ENCODE measurements around the gene GNB1.

Gene GNB1

DNA sequence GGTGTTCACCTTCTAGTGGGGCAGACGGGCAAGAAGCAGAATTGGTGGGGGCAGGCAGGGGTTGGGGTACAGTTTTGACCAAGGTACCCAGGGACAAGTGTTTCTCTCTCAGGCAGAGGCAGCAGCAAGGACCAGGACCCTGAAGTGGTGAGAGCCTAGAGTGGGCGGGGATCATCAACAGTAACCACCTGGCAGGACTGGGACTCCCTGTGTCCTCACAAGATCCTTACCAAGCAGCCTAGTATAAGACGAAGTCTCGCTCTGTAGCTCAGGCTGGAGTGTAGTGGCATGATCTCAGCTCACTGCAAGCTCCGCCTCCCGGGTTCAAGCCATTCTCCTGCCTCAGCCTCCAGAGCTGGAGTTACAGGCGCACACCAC lies 109.4 kb downstream of the GNB1 start:
- no peak for DNase-seq (ENCODE audit: low spot score)

GRCh38 chr1:1780598-1781525 lies 110.0 kb downstream of the GNB1 start:
- DNase-seq (ENCODE audit: low spot score), result no peak

GRCh38 chr1:1779691-1780597 lies 110.9 kb downstream of the GNB1 start:
- no peak for DNase-seq (ENCODE audit: low spot score)

- no peak for DNase-seq (ENCODE audit: low spot score)
Observed at GRCh38 chr1:1779320-1779675, 111.6 kb downstream of the GNB1 start.

- DNase-seq (ENCODE audit: low spot score), result no peak
Observed at GRCh38 chr1:1778663-1779319, 112.1 kb downstream of the GNB1 start.

DNA sequence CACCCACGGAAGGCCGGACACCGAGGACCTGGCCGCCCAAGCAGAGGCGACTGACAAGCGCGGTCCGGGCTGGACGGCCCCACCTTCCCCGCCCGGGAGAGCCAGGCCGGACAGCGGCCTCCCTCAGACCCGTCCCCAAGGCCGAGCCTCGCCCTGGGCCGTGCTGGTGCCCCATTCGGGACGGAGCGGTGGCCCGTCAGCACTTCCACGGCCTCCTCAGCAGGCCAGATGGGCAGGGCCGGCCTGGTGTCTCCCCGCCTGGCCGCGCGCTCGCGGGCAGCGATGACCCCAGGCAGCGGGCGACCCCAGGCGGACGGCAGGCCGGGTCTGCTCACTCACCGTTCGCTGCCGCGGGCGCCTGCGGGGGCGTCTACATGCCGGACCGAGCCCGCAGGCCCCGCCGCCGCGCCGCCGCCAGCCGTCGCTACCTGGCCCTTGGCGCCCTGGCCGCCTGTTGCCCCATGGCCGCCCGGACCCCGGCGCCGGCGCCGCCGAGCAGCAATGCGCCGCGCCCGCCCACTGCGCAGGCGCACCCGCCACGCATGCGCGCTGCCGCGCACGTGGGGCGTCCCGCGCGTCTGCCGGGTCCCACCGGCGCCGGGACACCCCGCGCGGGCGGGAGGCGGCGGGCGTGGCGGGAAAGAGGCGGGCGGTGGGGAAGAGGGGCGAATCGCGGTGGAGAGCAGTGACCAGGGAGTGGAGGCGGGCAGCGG lies 112.8 kb downstream of the GNB1 start, which contains the start of gene NADK:
Gene NADK, minus strand, starts transcription at position 521 of the 713 bp plus-strand sequence. CDS start 13,064 bp downstream, outside the sequence.
- peak; percentile 80 for DNase-seq (ENCODE audit: low spot score)

DNA sequence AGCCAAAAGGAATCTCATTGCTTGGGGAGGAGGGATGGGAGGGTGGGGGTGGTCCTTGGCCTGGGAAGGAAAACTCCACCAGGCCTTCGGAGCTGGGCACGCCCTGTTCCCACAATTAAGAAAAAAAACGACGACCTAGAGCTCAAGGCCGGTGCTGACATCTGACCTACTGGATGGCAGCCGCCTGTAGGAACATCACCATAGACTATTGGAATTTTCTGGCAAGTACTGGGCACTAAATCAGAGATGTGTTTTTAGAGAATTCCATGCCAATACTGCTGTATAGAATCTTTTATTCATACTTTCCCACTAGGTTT lies 113.3 kb downstream of the GNB1 start:
- DNase-seq (ENCODE audit: low spot score), result no peak

DNA sequence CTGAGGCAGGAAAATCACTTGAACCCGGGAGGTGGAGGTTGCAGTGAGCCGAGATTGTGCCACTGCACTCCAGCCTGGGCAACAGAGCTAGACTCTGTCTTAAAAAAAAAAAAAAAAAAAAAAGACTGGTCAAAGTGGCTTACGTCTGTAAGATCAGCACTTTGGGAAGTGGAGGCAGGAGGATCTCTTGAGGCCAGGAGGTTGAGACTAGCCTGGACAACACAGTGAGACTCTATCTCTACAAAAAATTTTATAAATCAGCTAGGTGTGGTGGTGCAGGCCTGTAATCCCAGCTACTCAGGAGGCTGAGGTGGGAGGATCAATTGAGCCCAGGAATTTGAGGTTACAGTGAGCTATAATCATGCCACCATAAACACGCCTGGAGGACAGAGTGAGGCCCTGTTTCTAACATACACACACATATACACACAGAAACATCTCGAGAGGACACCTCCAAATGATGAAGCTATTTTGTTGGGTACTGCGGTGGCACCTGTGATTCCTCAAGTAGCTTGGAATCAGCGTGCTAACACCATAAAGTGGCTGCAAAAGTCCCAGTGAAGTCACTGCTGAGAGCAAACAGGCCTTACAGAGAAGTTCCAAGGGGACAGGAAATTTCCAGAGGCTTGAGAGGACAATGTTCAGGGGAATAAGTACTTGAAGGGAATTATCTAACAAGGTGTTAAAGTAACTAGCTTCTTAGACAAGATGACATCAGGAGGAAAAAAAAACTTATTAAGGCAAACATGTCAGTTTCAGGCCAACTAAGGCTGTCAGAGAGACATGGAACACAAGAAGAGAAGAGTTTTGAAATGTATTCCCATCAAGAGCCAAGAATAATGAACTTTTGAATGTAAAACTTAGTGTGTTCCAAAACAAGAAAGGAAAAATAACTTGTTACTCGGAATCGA lies 114.0 kb downstream of the GNB1 start:
- no peak for DNase-seq (ENCODE audit: low spot score)

DNA sequence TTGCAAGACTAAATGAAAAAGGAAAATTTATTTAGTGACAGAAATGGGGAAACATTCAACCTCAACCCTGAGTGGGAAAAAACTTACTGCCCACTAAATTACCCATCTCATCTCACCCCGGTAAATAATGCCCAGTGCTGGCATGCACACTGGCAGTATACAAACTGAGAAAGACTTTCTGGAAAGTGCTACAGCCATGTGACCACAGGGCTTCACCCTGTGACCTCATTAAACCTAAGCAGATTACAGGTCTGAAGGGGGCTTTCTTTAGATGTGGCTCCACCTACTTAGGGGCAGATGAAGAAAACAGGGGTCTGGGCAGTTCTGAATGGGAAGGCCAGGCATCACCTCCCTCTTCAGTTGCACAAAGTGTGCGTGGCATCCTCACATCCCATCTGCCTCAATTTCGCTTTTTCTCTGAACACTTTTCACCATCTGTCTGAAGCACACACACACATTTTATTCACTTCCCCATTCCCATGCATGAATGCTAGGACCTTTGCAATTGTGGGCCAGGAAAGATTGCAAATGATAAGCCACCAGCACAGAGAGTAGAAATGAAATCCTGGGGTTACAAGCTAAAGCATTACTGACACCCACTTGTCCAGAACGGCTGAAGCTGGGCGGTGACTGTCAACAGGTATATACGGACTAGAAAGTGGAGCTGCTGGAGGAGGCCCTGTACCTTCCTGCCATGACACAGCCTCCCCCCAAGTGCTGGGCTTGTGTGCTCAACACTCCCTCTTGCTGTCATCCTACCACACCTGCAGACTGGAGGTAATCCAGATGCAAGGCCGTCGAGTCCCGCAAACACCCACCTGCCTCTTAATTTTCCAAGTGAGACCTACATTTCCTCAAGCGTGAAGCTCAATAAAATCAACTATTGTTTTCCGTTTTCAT lies 115.3 kb downstream of the GNB1 start:
- DNase-seq (ENCODE audit: low spot score), result no peak

DNA sequence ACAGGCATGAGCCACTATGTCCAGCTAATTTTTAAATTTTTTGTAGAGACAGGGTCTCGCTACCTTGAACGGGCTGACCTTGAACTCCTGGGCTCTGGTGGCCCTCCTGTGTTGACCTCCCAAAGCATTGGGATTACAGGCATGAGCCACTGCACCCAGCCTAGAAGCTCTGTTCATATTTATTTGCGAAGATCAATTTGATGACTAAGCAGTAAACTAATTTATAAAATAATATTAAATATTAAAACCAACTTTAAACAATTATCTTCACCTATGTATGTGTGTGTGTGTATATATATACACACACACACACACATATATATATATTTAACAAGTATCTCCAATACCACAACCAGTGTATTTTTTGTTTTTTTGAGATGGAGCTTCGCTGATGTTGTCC lies 117.0 kb downstream of the GNB1 start:
- DNase-seq (ENCODE audit: low spot score), result no peak

GRCh38 chr1:1771096-1771495 lies 119.8 kb downstream of the GNB1 start:
- no peak for DNase-seq (ENCODE audit: low spot score)

- DNase-seq (ENCODE audit: low spot score), result no peak
Observed at GRCh38 chr1:1770102-1770501, 120.8 kb downstream of the GNB1 start.

GRCh38 chr1:1768249-1768992 lies 122.5 kb downstream of the GNB1 start:
- no peak for DNase-seq (ENCODE audit: low spot score)

GRCh38 chr1:1764876-1765470 lies 125.9 kb downstream of the GNB1 start:
- no peak for DNase-seq (ENCODE audit: low spot score)

- no peak for DNase-seq (ENCODE audit: low spot score)
Observed at GRCh38 chr1:1763657-1764621, 126.9 kb downstream of the GNB1 start.

DNA sequence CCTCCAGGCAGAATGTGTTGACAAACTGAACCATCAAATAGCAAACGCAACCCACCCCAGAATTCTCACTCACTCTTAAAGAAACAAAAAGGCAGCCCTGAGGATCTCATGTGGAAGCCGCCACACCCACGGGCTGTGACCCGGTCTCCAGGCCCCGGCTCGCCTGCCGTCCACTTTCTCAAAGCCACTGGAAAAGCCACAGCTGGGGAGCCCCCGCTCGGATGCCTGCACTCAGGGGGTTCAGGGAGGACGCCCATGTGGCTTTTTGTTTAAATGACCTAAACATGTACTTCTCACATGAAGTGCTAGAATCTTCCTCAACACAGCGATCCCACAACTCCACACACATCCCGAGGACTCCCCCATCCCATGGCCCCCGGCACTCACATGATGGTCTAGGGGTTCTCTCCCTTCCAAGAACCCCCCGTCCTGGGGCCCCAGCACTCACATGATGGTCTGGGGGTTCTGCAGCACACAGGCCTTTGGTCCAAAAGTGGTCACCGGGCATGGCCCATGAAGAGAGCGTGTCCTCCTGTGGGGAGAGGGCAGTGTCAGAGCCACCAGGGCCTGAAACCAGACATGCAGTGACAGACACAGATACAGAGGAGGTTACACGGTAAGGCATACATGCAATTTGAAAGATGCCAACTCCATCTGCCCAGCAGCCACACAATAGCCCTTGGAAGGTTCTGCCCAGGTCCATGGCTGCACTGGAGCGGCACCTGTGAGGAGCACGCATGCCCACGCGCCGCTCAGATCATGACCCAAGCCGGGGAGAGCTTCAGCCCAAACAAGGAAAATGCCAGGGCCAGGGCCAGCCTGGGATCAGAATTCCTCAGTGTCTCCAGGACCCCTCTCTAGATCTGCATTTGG lies 129.1 kb downstream of the GNB1 start:
- no peak for DNase-seq (ENCODE audit: low spot score)
